ENCODE measurements around the gene POU6F2.

- no peak for TF ChIP-seq BHLHE40 (IDR thresholded peaks at IDR 0.05; ENCODE audit: low read depth, low read length)
- no peak for TF ChIP-seq SREBF2 (IDR thresholded peaks at IDR 0.05)
- TF ChIP-seq CEBPB (IDR thresholded peaks at IDR 0.05) = no peak
- no peak for TF ChIP-seq CTCF (IDR thresholded peaks at IDR 0.05)
Observed at GRCh38 chr7:39192476-39192875, 214.8 kb downstream of the POU6F2 start.
